Measurements from ENCODE around the gene COX15.
"Not testable (repeated sequence)": the region's sequence is repeated elsewhere in the genome, so short reads cannot be mapped to it uniquely, and the experiment has no call there.

Gene COX15

DNA sequence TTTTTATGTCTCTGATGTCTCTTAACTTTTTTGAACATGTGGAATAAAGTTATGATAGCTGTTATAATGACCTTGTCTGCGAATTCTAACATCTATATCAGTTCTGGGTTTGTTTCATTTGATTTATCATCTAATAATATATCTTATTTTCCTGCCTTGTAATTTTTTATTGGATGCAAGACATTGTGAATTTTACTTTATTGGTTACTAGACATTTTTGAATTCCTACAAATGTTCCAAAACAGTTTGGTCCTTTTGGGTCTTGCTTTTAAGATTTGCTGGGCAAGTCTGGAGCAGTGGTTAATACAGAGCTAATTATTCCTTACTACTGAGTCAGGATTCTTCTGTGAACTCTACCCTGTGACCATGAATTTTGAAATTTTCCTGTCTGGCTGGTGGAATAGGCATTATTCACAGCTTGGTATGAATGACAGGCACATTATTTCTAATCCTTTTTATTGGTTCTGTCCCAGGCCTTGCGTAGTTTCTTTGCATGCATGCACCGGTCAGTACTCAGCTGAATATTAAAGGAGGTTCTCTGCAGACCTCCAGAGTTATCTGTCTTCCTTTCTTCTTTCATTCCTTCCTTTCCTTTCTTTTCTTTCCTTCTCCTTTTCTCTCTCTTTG, 9.1 kb upstream of the COX15 start:
- DNase-seq, result no peak

DNA sequence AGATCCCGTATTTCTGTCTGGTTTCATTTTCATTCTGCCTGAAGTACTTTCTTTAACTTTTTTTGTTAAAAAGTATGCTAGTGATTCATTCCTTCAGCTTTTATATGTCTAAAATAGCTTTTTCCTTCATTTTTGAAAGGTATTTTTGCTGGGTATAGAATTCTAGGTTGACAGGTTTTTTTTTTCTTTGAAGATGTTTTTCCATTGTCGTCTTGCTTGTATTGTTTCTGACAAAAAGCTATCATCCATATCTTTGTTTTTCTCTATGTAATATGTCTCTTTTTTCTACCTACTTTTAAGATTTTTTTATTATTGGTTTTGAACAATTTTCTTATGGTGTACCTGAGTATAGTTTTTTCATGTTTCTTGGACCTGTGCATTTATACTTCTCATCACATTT, 8.3 kb upstream of the COX15 start:
- DNase-seq, result no peak

DNA sequence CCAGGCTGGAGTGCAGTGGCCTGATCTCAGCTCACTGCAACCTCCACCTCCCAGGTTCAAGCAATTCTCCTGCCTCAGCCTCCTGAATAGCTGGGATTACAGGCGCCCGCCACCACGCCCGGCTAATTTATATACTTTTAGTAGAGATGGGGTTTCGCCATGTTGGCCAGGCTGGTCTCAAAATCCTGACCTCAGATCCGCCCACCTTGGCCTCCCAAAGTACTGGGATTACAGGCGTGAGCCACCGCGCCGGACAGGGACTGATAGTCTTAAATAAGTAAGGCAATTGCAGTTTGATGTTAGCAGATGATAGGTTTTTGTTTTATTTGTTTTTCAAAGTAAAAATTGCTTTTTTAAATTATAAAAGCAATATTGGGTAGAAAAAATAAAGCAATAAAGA, 2.2 kb upstream of the COX15 start:
- DNase-seq, result not testable (repeated sequence)

DNA sequence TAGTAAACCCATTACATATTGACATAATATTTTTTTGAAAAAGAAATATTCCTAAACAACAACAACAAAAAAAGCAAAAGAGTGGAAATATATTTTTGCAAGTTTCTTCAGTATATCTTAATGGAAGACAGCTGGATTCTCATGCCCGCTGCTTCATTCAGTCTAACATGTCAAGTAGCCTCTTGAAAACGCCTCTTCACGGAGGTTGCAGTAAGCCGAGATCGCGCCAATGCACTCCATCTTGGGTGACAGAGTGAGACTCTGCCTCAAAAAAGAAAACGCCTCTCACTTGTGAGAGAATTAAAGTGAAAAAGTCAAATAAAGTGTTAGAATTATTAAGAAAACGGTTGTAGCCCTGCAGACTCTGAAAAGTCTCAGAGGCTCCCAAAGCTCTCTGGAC, 1.4 kb upstream of the COX15 start:
- no peak for DNase-seq

DNA sequence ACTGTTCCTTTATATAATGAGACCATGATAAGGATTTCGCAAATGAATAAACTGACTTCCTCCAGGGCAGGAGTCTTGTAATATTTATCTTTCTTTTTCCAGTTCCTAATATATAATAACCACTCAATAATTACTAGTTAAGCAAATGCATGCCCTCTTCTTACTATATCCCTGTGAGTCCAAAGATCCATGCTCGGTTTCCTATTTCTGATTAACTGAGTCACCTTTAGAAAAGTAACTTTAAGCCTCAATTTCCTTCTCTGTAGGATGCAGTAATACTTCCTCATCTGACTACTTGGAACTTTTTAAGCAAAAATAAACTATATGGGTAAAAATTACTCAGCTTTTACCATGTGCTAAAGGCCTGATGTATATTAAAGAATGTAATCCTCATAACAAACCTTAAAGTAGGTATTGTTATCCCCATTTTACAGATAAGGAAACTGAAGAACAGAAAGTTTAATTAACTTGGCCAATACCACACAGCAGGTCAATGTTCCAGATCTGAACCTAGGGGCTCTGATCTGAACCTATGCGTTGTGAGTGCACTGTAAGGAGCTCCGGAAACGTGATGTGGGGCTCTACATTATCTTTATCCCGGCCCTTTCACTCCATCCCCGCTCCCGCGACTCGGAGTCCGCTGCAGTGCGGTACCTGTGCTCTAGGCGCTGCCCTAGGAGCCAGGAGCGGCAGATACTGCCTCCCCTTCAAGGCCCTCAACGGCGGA, 458 bp downstream of the COX15 start:
- DNase-seq, result no peak

DNA sequence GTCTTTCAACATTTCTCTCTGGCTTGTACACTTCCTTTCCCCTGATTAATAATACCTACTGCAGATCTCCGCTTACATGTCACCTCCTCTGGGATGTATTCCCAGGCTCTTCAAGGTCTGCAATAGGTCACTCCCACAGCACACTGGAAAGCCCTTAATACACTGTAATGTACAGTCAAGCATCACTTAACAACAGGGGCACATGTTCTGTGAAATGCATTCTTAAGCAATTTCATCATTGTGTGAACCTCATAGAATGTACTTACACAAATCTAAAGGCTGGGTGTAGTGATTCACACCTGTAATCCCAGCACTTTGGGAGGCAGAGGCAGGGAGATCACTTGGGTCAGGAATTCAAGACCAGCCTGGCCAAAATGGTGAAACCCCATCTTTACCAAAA, 1.9 kb downstream of the COX15 start:
- no peak for DNase-seq

DNA sequence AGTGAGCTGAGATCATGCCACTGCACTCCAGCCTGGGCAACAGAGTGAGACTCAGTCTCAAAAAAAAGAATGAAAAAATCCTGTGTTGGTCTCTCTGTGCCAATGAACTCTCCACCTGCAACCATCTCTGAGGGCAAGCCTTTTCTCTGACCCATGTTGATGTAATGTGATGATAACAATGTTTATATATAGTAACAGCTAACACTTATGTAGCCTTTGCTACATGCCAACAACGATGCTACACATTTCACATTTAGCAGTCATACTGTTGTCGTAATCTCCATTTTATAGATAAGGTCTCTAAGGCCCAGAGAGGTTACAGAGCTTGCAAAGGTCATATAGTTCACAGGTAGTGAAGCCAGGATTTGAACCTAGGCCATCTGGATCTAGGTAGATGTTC, 11.5 kb downstream of the COX15 start:
- no peak for DNase-seq

DNA sequence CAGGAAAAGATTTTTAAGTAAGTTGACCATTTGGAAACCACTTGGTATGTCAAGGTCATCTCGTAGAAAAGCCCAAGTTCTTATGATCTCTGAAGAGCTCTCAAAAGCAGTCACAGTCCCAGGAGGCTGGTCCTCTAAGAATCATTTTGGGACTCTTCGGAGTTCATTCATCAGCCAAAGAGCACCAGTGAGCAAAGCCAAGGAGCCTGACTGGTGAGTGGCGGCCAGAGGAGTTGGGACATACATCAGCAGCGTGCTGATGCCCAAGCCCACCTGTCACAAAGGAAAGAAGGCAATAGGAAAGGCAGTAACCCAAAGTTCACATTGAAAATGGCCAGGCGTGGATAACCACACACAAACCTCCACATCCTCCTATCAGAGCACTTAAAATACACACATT, 17.5 kb downstream of the COX15 start:
- no peak for DNase-seq

DNA sequence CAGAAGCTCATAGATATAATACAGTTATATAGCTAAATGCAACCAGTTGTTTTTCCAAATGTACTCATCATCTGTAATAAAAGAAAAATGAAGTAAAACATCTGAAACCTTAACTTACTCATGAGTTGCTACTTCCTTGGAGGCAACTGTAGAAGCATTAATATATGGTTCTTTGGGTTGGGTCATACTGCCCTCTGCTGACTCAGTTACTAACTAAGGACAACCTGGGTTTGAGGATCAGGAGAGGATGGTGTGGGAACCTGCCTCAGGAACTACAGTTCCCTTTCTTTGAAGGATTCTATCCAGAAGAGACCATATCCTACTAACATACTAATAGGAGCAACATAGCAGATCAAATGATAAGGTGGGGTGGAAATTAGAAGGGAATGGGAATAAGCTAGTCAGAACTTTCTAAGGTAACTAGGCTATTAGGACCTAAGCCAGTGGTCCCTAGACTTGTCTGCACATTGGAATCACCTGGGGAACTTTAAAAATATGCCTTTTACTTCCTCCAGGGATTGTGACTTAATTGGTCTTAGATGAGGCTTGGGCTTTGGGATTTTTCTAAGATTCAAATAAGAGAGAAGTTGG, 20.7 kb downstream of the COX15 start:
- DNase-seq, result no peak

DNA sequence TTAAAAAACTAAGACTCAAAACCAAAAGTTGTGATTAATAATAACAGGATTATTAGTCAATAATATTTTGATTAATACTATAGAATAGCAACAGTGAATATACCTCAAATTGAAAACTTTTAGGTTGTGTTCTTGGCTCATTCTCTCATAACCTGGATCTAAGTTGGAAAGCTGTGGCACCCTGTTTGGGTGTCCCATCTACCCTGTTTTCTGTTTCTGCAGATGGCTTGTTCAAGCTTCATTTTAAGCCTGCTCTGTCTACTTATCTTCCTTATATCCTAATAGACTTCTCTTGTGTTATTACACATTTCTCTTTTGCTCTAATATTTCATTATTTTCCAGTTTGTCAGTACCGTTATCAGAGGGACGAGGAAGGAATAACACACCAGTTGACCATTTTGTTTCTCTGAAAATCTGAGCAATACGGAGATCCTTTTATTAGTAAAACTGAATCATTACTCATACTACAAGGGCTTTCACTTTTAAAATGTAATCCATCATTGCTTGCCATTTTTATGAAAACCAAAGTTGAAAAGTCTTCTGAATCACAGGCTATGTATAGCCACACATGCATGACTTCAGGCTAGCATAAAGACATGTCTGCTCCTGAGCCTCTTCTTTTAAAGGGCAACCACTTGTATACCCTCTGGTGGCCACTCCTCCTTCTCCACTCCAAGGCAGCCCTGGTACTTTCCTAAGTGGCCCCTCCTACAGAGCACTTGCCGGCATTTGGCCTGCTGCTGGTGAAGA, 22.3 kb downstream of the COX15 start:
- no peak for DNase-seq

DNA sequence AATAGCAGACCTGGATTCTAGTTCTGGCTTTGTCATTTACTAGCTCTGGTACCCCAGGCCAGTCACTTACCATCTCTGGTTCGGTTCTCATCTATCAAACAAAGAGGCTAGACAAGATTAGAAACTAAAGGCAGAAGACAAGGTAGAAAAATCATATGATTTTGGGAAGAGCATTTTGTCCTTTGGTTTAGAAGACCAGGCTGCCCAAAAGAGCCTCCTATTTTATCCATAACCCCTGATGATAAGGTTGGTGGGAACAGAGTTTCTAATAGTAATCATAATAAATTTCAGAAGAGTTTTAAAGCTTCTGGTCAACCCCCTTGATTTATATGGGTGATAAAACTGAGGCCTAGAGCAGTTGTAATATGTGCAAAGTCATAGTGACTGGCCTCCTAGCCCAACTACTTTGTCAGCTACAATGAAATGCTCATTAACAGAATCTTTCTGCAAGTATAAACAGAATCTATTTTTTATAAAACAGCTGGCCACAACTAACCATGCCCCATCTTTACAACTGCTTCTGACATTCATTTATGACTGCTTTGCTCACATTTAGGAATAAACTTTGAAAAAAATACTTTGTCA, 23.4 kb downstream of the COX15 start:
- no peak for DNase-seq

DNA sequence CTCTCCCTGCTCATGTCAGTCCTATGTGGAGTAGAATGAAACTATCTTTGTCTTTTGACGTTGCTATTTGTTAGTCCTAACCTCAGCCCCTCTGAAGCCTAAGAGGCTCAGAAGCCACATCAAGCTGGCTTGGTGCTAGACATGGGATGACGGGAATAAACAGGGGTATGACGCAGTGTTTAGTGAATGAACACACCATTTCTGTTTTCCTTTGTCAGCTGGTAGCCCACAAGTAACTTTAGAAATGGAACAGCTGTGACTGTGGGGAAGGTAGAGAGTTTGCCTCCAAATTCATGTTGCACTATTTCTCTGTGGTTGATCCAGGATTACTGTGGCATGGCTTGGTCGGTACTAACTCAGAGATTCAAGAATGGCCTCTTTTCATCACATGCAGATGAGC, 31.3 kb downstream of the COX15 start:
- no peak for DNase-seq

DNA sequence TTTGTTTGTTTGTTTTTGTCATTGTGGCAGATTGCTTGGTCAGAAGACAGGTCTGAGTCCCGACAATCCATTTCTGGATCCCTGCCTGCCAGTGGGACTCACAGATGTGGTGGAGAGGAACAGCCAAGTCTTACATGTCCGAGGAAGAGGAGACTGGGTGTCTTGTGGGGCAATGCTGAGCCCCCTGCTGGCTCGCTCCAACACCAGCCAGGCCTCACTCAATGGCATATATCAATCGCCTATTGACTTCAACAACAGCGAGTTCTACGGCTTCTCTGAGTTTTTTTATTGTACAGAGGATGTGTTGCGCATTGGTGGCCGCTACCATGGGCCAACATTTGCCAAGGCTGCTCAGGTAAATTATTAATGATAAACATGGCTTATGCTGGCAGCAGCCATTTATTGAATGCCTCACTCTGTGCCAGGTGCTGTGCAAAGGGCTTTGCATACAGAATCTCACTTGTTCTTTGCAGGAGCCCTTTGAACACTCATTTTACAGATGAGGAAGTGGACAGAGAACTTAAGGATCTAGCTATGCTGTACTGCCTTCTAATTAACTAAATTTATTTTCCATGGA, 33.3 kb downstream of the COX15 start:
- DNase-seq, result no peak

DNA sequence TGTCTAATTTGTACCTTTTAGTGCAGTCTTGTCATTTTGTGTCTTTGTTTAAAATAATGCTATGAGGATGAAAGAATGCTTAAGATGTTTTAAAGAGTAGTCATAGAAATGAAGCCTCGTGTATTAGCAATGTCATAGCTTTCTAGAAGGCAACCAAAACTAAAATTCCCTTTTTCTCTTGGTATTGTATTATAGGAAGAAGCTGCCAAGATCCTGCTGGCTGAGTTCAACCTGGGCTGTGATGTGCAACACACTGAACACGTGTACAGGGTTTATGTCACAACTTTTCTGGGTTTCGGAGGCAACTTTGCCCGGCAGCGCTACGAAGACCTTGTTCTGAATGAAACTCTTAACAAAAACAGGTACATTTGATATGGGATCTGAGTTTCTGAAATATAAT, 36.2 kb downstream of the COX15 start:
- DNase-seq, result no peak

DNA sequence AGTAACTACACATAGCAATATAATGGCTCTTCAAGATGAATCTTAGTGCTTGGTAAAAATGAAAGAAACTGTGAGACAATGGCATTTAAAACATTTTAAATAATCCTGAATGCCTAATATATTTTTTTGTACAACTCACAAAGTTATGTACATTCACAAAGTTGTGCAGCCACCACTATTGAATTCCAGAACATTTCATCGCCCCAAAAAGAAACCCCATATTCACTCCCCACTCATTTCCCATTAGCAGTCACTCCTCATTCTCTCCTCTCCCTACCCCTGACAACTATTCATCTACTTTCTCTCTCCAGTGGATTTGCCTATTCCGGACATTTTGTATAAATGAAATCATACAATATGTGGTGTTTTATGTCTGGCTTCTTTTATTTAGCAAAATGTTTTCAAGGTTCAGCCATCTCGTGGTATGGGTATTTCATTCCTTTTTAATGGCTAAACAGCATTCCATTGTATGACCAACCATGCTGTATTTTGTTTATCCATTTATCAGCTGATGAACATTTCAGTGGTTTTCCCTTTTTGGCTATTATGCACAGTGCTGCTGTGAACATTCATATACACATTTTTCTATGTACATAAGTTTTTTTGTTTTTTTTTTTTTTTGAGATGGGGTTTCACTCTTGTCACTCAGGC, 37.9 kb downstream of the COX15 start:
- no peak for DNase-seq

DNA sequence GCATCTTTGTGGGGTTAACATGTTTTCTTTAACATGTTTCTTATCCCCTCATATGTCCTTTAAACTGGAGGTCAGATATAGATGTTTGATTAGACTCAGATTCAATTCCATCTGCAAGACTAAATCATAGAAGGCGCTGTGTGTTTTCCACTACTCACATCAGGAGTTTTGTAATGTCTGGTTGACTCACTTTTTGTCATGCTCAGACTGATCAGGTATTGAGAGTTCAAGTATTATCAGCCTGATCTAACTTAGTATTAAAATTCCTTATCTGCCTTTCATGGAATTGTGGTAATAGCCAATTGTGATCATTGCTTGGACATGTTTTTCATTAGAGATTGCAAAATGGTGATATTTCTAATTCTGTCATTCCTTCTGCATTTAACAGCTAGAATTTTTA, 42.5 kb downstream of the COX15 start:
- DNase-seq, result no peak

DNA sequence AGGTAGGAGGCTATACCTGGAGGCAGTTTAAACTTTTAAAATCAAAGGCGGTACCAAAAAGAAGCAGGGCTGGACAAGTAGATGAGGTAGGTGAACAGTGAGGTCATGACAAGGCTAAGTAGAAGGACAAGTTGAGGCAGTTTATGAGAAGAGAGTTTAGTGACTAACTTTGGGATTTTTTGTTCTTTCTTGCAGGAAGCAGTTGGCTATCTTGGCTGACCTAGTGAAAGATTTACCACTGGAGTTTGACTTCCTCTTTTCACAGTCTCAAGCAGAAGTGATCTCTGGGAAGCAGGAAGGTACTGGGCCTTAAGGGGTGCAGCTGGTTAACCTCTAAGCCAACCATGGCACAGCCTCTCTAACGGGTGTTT, 46.3 kb downstream of the COX15 start:
- no peak for DNase-seq

DNA sequence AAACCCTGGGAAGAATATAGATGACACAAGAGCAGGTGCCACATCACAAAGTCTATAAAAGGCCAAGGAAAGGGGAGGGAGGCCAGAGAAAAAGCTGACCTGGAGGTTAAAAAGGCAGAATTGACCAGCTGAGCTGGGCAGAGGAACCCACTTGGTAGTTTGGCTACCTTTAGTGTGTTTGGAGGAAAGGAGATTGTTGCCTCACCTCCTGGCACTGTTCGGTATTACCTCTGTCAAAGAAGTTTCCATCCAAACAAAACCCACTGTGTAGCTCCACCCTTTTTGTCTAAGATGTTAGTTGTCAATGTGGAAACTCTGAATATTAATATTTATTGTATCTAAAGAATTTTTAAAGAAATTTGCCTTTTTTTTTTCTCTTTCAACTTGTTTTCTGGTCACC, 49.2 kb downstream of the COX15 start:
- no peak for DNase-seq
